RPMI7951 (cell line): ENCODE data around the gene POLD1. TPM values are rescaled to one million over a fixed set of nuclear protein-coding genes. Genes with fewer than 3 reads are reported as not detected.
A peak's percentile ranks its signal among the peaks of the same experiment; 100 is the strongest.
"Not testable (repeated sequence)": the region's sequence is repeated elsewhere in the genome, so short reads cannot be mapped to it uniquely, and the experiment has no call there.

Experiments
- DNase-seq: peaks from one replicate; pipeline ENCODE4 v3.0.0-alpha.2; 2012; ENCODE audit warnings: low read depth
- total RNA-seq: library from RNA; depleted of rRNA; stranded (reverse); fragments of >200 nt; shearing (Covaris generic); gene quantifications from 2 replicates; pipeline ENCODE4 v1.2.3, GENCODE V29; 2014

POLD1 gene
- total RNA-seq, 1 experiment from 2014 or later, result 38.6 TPM

GRCh38 chr19:50390952-50391351 is 6.8 kb downstream of the POLD1 start:
- not testable (repeated sequence) for DNase-seq

- no peak for DNase-seq
These were observed 8.6 kb downstream of the POLD1 start for GRCh38 chr19:50392759-50393158.

GRCh38 chr19:50393589-50393988 is 9.4 kb downstream of the POLD1 start:
- no peak for DNase-seq

GRCh38 chr19:50394017-50394416 is 9.9 kb downstream of the POLD1 start:
- no peak for DNase-seq

- DNase-seq, result no peak
These were observed 14.7 kb downstream of the POLD1 start for GRCh38 chr19:50398675-50399367.

GRCh38 chr19:50399368-50399745 is 15.2 kb downstream of the POLD1 start:
- DNase-seq, result no peak

GRCh38 chr19:50401605-50402450 is 17.7 kb downstream of the POLD1 start:
- no peak for DNase-seq

GRCh38 chr19:50402544-50403301 is 18.6 kb downstream of the POLD1 start:
- DNase-seq, result no peak

- no peak for DNase-seq
These were observed 22.1 kb downstream of the POLD1 start for GRCh38 chr19:50406156-50406820.

- no peak for DNase-seq
These were observed 22.7 kb downstream of the POLD1 start for GRCh38 chr19:50406829-50407228.

- no peak for DNase-seq
These were observed 25.2 kb downstream of the POLD1 start for GRCh38 chr19:50409347-50409746.

GRCh38 chr19:50410109-50410508 is 26.0 kb downstream of the POLD1 start:
- no peak for DNase-seq

- no peak for DNase-seq
These were observed 28.3 kb downstream of the POLD1 start for GRCh38 chr19:50412419-50412818.

- no peak for DNase-seq
These were observed 28.9 kb downstream of the POLD1 start for GRCh38 chr19:50413096-50413495.

GRCh38 chr19:50413531-50413930 is 29.4 kb downstream of the POLD1 start:
- no peak for DNase-seq

- DNase-seq, result peak; percentile 34
These were observed 30.9 kb downstream of the POLD1 start for GRCh38 chr19:50414864-50415660.

- no peak for DNase-seq
These were observed 31.5 kb downstream of the POLD1 start for GRCh38 chr19:50415661-50416033.

- DNase-seq, result no peak
These were observed 32.2 kb downstream of the POLD1 start for GRCh38 chr19:50416034-50416977.

GRCh38 chr19:50417111-50418081 is 33.2 kb downstream of the POLD1 start:
- no peak for DNase-seq
